SIG-M5 (cell line): ENCODE measurements around the gene ZNF319.

Experiments used
- DNase-seq: peaks from one replicate; lab custom pipeline; 2025; lab: John Stamatoyannopoulos, UW

The ZNF319 gene

GRCh38 chr16:57977418-57978069 lies 22.9 kb downstream of the ZNF319 start:
- DNase-seq, result no peak

- no peak for DNase-seq
These were observed 24.1 kb downstream of the ZNF319 start for GRCh38 chr16:57976331-57976796.

GRCh38 chr16:57972306-57972705 lies 28.2 kb downstream of the ZNF319 start:
- no peak for DNase-seq

GRCh38 chr16:57971848-57972247 lies 28.6 kb downstream of the ZNF319 start:
- DNase-seq, result no peak

- no peak for DNase-seq
These were observed 29.5 kb downstream of the ZNF319 start, which contains the start of gene CNGB1 for GRCh38 chr16:57970970-57971369. Gene CNGB1, minus strand, starts transcription at chr16:57971128. Its CDS starts 3,842 bp downstream, at chr16:57967286.

- DNase-seq, result no peak
These were observed 30.2 kb downstream of the ZNF319 start for GRCh38 chr16:57970319-57970718.

- DNase-seq, result no peak
These were observed 30.9 kb downstream of the ZNF319 start for GRCh38 chr16:57969451-57970123.

GRCh38 chr16:57967916-57968315 lies 32.6 kb downstream of the ZNF319 start:
- no peak for DNase-seq

GRCh38 chr16:57966986-57967385 lies 33.5 kb downstream of the ZNF319 start:
- no peak for DNase-seq

- no peak for DNase-seq
These were observed 34.2 kb downstream of the ZNF319 start for GRCh38 chr16:57966204-57966771.

- DNase-seq, result no peak
These were observed 36.2 kb downstream of the ZNF319 start for GRCh38 chr16:57964157-57964700.

GRCh38 chr16:57962756-57963155 lies 37.7 kb downstream of the ZNF319 start:
- no peak for DNase-seq

GRCh38 chr16:57962046-57962445 lies 38.4 kb downstream of the ZNF319 start:
- no peak for DNase-seq

GRCh38 chr16:57961538-57961937 lies 38.9 kb downstream of the ZNF319 start:
- DNase-seq, result no peak

GRCh38 chr16:57960826-57961472 lies 39.5 kb downstream of the ZNF319 start:
- no peak for DNase-seq

- no peak for DNase-seq
These were observed 40.2 kb downstream of the ZNF319 start for GRCh38 chr16:57960310-57960709.

GRCh38 chr16:57959804-57960203 lies 40.7 kb downstream of the ZNF319 start:
- DNase-seq, result no peak

- no peak for DNase-seq
These were observed 41.4 kb downstream of the ZNF319 start for GRCh38 chr16:57959121-57959520.

- no peak for DNase-seq
These were observed 41.9 kb downstream of the ZNF319 start for GRCh38 chr16:57958544-57958943.

- no peak for DNase-seq
These were observed 42.6 kb downstream of the ZNF319 start for GRCh38 chr16:57957673-57958392.

- no peak for DNase-seq
These were observed 43.4 kb downstream of the ZNF319 start for GRCh38 chr16:57956924-57957672.
